Measurements from ENCODE around the gene RRAS2.
"Not testable (repeated sequence)": the region's sequence is repeated elsewhere in the genome, so short reads cannot be mapped to it uniquely, and the experiment has no call there.

RRAS2 gene

DNA sequence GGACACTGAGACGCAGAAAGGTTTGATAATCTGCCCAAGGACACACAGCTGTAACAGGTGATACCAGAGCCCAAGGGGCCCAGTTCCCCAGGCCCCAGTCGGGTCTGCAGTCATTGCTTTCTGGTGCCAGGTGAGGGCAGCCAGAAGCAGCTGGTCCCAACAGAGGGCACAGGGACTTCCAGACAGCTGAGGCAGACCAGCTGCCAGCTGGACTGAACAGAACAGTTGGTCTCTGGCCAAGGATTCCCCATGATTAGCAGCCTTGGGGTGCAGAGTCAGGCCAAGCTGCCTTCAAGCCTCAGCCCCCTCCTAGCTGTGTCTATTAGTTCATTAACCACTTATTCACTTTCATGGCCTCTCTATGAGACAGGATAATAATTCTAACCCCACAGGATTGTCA, 105.6 kb downstream of the RRAS2 start:
- no peak for DNase-seq

GRCh38 chr11:14252501-14252900, 106.5 kb downstream of the RRAS2 start:
- not testable (repeated sequence) for DNase-seq

- DNase-seq = no peak
Observed at GRCh38 chr11:14251754-14252153, 107.2 kb downstream of the RRAS2 start.

GRCh38 chr11:14249121-14249963, 109.6 kb downstream of the RRAS2 start:
- DNase-seq = no peak

DNA sequence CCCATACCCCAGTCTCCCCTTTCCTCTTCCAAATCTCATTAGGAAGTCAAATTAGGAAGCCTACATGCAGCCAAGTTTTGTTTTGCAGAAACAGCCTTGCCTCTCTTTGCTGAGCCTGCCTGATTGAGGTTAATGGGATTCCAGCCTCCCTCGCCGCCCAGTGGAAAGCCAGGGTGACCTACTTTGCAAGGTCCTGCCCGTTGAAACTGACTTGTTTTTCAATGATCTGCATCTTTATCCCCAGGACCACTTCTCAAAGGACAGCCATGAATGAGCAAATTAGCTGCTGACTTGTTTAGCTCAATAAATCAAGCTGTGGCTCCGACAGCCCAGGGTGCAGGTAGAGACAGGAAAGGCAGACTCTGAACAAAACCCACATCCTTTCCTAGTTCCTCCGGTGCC, 110.4 kb downstream of the RRAS2 start:
- no peak for DNase-seq

DNA sequence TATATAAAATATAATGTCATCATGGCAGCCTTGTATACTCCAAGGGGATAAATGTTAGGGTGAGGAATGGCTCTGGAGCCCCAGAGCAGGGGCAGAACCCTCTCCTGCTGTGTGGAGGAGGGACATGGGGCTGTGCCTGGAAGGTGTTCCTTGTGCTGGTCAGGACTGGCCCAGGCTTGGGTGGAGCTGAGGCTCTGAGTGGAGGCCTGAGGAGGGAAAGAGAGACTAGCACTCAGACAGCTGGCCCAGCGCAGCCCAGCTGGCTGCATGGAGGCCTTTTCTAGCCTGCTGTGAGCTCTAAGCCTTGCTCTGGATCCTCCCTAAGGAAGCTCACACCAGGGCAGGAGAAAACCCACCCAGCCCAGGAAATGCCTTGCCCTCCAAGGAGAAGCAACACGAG, 113.5 kb downstream of the RRAS2 start:
- no peak for DNase-seq

- no peak for DNase-seq
Observed at GRCh38 chr11:14244926-14245325, 114.1 kb downstream of the RRAS2 start.

GRCh38 chr11:14242733-14243132, 116.2 kb downstream of the RRAS2 start:
- DNase-seq = no peak

GRCh38 chr11:14242187-14242586, 116.8 kb downstream of the RRAS2 start:
- DNase-seq = no peak

DNA sequence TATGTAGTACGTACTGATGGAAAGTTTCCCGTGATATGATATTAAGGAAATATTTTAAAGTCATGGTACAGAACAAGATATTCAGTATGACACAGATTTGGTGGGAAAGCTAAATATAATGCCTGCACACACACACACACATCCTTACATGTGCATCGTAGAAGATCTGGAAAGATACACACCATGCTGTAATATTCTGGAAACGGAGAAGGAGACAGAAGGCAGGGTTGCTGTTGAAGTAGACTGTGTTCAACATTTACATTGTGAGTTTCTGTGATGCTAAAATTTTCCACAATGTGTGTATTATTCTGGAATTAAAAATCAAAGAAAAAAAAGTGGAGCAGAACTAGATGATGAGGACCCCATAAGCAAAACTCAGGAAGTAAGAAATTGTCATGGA, 118.0 kb downstream of the RRAS2 start:
- no peak for DNase-seq

GRCh38 chr11:14240221-14240620, 118.8 kb downstream of the RRAS2 start:
- no peak for DNase-seq

GRCh38 chr11:14237444-14237961, 121.5 kb downstream of the RRAS2 start:
- no peak for DNase-seq

GRCh38 chr11:14235701-14236100, 123.3 kb downstream of the RRAS2 start:
- DNase-seq = no peak

GRCh38 chr11:14234446-14234845, 124.5 kb downstream of the RRAS2 start:
- DNase-seq = no peak

GRCh38 chr11:14232652-14233051, 126.3 kb downstream of the RRAS2 start:
- DNase-seq = no peak

DNA sequence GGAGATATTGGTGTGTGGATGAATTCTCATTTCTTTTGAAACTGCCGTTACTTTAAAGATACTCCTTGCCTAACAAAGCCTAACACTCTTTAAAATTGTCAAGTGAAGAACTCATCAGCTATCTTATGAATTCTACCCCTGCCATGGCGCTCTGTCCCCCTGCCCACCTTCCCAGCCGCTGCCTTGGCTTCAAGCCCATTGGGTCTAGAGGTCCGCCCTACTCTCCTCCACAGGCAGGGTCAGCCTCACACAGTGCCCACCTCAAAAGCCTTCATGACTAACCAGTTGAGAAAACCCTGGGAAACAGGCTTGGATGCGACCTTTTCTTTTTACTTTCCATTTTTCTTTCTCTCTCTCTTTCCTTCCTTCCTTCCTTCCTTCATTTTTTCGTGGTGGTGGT, 128.6 kb downstream of the RRAS2 start:
- DNase-seq = no peak

GRCh38 chr11:14229472-14229871, 129.5 kb downstream of the RRAS2 start:
- no peak for DNase-seq

GRCh38 chr11:14228356-14228755, 130.6 kb downstream of the RRAS2 start:
- no peak for DNase-seq
